Right renal cortex interstitium (tissue), 3 donors: ENCODE results near the gene RBMY1D. TPM values are rescaled to one million over a fixed set of nuclear protein-coding genes. Genes with fewer than 3 reads are reported as not detected.
"Not testable (repeated sequence)": the region's sequence is repeated elsewhere in the genome, so short reads cannot be mapped to it uniquely, and the experiment has no call there.

Experiments used
- DNase-seq, 3 donors: peaks; one replicate each; pipeline ENCODE4 v3.0.0-alpha.2; 2013; ENCODE audit warnings: low read depth in 3 of 3, low spot score in 2 of 3
- polyA plus RNA-seq, 3 donors: library from polyadenylated mRNA; unstranded; fragments of 120-200 nt; gene quantifications; one replicate each; pipeline ENCODE4 v1.2.1, GENCODE V29; 2013; ENCODE audit not compliant: insufficient read length in 3 of 3

RBMY1D gene
- polyA plus RNA-seq: not detected

DNA sequence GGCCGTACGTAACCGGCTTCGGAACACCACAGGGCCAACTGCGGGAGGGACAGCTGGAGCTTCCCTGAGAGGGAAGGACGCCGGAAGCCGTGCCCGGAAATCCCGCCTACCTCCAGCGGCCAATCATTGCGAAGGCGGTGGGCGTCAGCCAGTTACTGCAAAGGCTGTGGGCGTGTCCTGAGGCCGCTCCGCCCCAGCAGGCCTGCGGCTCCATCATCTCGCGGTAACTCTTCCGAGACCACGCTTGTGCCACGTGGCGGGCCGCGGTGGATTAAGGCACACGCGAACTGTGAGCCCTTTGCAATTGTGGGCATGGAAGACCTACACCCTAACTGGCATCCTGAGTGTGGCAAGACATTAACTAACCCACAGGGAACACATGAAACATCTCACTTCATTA lies at the start of gene RBMY1D:
RBMY1D (minus strand) TSS at position 101 of the 400 bp plus-strand sequence. CDS start 2,013 bp downstream, outside the sequence.
- not testable (repeated sequence) for DNase-seq

DNA sequence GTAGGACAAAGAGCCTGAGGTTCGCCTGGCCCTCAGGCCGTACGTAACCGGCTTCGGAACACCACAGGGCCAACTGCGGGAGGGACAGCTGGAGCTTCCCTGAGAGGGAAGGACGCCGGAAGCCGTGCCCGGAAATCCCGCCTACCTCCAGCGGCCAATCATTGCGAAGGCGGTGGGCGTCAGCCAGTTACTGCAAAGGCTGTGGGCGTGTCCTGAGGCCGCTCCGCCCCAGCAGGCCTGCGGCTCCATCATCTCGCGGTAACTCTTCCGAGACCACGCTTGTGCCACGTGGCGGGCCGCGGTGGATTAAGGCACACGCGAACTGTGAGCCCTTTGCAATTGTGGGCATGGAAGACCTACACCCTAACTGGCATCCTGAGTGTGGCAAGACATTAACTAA lies 23.6 kb upstream of the RBMY1D start, which contains the start of gene RBMY1E:
RBMY1E (minus strand) TSS at position 101 of the 400 bp plus-strand sequence. CDS start 1,978 bp downstream, outside the sequence.
- not testable (repeated sequence) for DNase-seq

DNA sequence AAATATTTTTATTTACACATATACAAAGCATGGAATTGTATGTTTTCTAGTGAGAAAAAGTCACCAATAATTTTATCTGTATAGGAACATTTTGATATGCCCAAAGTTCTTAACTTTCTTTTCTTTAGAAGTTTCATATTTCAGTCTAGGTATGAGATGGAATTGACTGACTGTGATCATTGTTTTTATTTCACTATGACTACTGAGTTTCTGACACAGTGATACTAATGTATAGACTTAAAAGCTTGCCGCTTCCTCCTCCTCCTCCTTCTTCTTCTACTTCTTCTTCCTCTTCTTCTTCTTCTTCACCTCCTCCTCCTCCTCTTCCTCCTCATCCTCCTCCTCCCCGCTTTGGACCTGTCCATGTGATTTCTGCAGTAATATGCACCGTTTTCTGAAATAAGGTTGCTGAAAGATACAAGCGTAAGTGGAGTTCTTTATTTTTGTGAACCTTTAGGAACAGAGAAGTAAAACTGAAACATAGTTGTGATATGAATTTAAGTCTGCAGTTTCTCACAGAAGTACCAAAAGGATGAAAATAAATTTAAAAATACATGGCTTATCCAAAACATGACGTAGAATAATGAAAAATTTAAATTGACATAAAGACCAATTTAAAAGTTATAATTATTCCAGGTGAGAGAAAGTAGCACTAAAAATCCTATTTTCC lies 24.8 kb downstream of the RBMY1D start:
- not testable (repeated sequence) for DNase-seq

GRCh38 chrY:21845481-21845880 lies 48.8 kb downstream of the RBMY1D start:
- no peak for DNase-seq

- no peak for DNase-seq
Observed at GRCh38 chrY:21842090-21842489, 52.2 kb downstream of the RBMY1D start.

- DNase-seq: no peak
Observed at GRCh38 chrY:21839489-21839888, 54.8 kb downstream of the RBMY1D start.

GRCh38 chrY:21836343-21836742 lies 58.0 kb downstream of the RBMY1D start:
- no peak for DNase-seq

GRCh38 chrY:21835052-21835451 lies 59.3 kb downstream of the RBMY1D start:
- no peak for DNase-seq

Other genes with a start within 250 kb of the RBMY1D start
- not detected for gene RBMY1E, start 23.5 kb upstream of the RBMY1D start, polyA plus RNA-seq